NT2/D1 (cell line): Measurements from ENCODE around the gene DHX29.

Experiments used
- SUZ12 ChIP-seq: IDR thresholded peaks from 2 replicates; pipeline ENCODE4 v1.6.1; 2011; ENCODE audit not compliant: insufficient read length, insufficient read depth; ENCODE audit errors: extremely low read depth
- YY1 ChIP-seq: IDR thresholded peaks from 2 replicates; pipeline ENCODE4 v1.6.1; 2011; ENCODE audit not compliant: insufficient read length, insufficient read depth
- ZNF274 ChIP-seq: IDR thresholded peaks from 2 replicates; pipeline ENCODE4 v1.6.1; 2011; ENCODE audit warnings: mild to moderate bottlenecking, low read depth, low read length

DNA sequence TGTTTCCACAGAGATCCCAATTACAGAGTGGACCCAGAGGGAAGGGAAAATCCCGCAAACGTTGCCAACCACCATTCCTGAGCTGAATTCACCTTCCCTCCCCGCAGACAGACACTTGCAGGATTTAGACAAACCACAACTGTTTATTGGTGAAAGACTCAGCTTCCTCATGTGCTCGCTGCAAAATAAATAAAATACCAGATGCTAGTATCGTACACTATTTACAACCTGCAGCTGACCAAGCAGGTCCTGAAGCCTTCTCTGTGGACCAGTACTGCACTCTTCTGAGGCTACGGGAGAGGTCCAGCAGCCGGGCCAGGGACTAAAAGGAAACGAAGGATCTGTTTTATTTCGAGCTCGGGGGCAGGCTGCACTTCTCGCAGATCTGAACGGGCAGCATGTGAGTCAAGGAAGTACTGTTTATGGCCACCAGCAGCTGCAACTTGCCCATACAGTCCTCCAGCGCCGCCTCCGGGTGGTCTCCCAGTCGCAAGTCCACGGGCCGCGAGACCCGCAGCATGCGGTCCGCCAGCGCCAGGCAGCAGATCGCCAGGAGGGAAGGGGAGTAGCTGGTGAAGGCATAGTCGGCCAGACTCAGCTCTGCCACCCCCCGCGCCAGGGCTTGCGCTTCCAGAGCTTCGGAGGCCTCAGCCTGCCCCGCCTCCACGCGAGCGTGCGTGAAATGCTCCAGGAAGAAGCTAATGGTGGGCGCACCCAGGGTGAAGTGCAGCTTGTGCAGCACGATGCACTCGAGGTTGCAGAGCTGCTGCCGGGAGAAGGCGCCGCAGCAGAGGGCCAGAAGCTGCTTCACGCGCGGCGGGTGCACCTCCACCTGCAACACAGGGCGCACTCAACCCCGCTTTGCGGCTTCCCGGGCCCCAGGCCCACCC, 76.2 kb downstream of the DHX29 start:
- TF ChIP-seq YY1 (no peak), SUZ12 (peak; percentile 83), ZNF274 (no peak)
